GM12878 (cell line): Measurements from ENCODE around the gene ALG5. TPM values are rescaled to one million over a fixed set of nuclear protein-coding genes. Genes with fewer than 3 reads are reported as not detected.

ENCODE experiments used
- ATF2 ChIP-seq: IDR thresholded peaks from 2 replicates; pipeline ENCODE4 v1.6.1; 2012; ENCODE audit warnings: low read length, inconsistent platforms
- BACH1 ChIP-seq: fragments of 450-650 bp; IDR thresholded peaks from 2 replicates; pipeline ENCODE4 v1.6.1; 2017; ENCODE audit warnings: mild to moderate bottlenecking, borderline replicate concordance
- EGR1 ChIP-seq, 2 experiments: IDR thresholded peaks; 1 replicate in 1 of 2; 2 replicates in 1 of 2; pipeline ENCODE4 v1.6.1; 2011 to 2012; ENCODE audit warnings: low read depth in 2 of 2, low read length in 2 of 2, borderline replicate concordance in 1 of 2, mild to moderate bottlenecking in 1 of 2, moderate library complexity in 1 of 2
- PRDM15 ChIP-seq: fragments of 450-650 bp; formaldehyde crosslinking; IDR thresholded peaks from 2 replicates; pipeline ENCODE4 v1.4.0; 2020; ENCODE audit warnings: mild to moderate bottlenecking, moderate library complexity
- RUNX3 ChIP-seq: IDR thresholded peaks from 2 replicates; pipeline ENCODE4 v1.6.1; 2012; ENCODE audit warnings: low read length, inconsistent platforms
- ZNF207 ChIP-seq: fragments of 450-650 bp; IDR thresholded peaks from 2 replicates; pipeline ENCODE4 v1.6.1; 2014; ENCODE audit warnings: antibody characterized with exemption, mild to moderate bottlenecking, borderline replicate concordance
- polyA plus RNA-seq, 11 experiments: library from polyadenylated mRNA; depleted of rRNA in 4 of 11; unstranded in 6 of 11; stranded (reverse) in 5 of 11; fragments of >200 nt; fragmentation: Nextera tagmentation in 4 of 11; fragmentation: Illumina TruSeq in 1 of 11; extraction: Ambion mirVana in 4 of 11; extraction: Trizol in 1 of 11; gene quantifications; 1 replicate in 1 of 11; 2 replicates in 10 of 11; pipeline versions ENCODE4 v1.2.1 to v1.2.3, GENCODE V29; 2011 to 2016; ENCODE audit warnings: inconsistent platforms in 2 of 11, missing spikeins in 2 of 11, low read depth in 1 of 11
- total RNA-seq, 4 experiments: library from RNA; depleted of rRNA in 3 of 4; stranded (reverse); fragments of >200 nt in 3 of 4; fragmentation: Illumina TruSeq in 1 of 4; extraction: Trizol in 1 of 4; gene quantifications; 2 replicates each; pipeline versions ENCODE4 v1.2.1 to v1.2.3, GENCODE V29; 2013 to 2021
- TF ChIP-seq, protein P1 (sequence below): fragments of 450-650 bp; formaldehyde crosslinking; IDR thresholded peaks from 2 replicates; pipeline ENCODE4 v1.5.0; 2022; ENCODE audit warnings: mild to moderate bottlenecking, missing genetic modification characterization
- TF ChIP-seq, protein P2 (sequence below): IDR thresholded peaks from 2 replicates; pipeline ENCODE4 v1.6.1; 2012; ENCODE audit warnings: improper control_type of control experiment, low read depth, low read length; ENCODE audit not compliant: insufficient replicate concordance

Gene ALG5
- total and polyA plus RNA-seq, 10 of the 15 experiments (the other 5 are each of a cell fraction or from before 2014, with no cell fraction given): 23.9 to 82.2 (median 42.5) TPM

DNA sequence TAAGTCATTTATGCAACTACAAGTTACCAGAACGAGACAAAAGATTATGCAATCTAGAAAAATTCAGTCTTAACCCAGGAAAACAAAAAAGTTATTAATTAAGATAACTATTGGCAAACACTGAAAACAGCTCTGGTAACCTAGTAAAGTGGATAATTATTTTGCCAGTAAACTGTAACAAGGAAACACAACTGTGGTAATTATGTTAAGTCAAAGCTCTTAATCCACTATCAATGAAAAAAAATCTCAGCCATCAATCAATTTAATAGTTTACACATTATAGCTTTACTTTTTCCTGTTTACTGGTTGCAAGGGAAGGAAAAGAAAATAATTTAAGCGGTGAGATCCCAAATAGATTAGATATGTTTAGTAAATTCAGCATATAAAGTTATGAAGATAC, 12.6 kb upstream of the ALG5 start (continued):
- TF ChIP-seq, protein P1, sequence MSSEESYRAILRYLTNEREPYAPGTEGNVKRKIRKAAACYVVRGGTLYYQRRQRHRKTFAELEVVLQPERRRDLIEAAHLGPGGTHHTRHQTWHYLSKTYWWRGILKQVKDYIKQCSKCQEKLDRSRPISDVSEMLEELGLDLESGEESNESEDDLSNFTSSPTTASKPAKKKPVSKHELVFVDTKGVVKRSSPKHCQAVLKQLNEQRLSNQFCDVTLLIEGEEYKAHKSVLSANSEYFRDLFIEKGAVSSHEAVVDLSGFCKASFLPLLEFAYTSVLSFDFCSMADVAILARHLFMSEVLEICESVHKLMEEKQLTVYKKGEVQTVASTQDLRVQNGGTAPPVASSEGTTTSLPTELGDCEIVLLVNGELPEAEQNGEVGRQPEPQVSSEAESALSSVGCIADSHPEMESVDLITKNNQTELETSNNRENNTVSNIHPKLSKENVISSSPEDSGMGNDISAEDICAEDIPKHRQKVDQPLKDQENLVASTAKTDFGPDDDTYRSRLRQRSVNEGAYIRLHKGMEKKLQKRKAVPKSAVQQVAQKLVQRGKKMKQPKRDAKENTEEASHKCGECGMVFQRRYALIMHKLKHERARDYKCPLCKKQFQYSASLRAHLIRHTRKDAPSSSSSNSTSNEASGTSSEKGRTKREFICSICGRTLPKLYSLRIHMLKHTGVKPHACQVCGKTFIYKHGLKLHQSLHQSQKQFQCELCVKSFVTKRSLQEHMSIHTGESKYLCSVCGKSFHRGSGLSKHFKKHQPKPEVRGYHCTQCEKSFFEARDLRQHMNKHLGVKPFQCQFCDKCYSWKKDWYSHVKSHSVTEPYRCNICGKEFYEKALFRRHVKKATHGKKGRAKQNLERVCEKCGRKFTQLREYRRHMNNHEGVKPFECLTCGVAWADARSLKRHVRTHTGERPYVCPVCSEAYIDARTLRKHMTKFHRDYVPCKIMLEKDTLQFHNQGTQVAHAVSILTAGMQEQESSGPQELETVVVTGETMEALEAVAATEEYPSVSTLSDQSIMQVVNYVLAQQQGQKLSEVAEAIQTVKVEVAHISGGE: no peak
- no peak for TF ChIP-seq ATF2
- no peak for TF ChIP-seq PRDM15 (CRISPR knock-in tag)
- TF ChIP-seq ZNF207: no peak
- TF ChIP-seq, protein P2, sequence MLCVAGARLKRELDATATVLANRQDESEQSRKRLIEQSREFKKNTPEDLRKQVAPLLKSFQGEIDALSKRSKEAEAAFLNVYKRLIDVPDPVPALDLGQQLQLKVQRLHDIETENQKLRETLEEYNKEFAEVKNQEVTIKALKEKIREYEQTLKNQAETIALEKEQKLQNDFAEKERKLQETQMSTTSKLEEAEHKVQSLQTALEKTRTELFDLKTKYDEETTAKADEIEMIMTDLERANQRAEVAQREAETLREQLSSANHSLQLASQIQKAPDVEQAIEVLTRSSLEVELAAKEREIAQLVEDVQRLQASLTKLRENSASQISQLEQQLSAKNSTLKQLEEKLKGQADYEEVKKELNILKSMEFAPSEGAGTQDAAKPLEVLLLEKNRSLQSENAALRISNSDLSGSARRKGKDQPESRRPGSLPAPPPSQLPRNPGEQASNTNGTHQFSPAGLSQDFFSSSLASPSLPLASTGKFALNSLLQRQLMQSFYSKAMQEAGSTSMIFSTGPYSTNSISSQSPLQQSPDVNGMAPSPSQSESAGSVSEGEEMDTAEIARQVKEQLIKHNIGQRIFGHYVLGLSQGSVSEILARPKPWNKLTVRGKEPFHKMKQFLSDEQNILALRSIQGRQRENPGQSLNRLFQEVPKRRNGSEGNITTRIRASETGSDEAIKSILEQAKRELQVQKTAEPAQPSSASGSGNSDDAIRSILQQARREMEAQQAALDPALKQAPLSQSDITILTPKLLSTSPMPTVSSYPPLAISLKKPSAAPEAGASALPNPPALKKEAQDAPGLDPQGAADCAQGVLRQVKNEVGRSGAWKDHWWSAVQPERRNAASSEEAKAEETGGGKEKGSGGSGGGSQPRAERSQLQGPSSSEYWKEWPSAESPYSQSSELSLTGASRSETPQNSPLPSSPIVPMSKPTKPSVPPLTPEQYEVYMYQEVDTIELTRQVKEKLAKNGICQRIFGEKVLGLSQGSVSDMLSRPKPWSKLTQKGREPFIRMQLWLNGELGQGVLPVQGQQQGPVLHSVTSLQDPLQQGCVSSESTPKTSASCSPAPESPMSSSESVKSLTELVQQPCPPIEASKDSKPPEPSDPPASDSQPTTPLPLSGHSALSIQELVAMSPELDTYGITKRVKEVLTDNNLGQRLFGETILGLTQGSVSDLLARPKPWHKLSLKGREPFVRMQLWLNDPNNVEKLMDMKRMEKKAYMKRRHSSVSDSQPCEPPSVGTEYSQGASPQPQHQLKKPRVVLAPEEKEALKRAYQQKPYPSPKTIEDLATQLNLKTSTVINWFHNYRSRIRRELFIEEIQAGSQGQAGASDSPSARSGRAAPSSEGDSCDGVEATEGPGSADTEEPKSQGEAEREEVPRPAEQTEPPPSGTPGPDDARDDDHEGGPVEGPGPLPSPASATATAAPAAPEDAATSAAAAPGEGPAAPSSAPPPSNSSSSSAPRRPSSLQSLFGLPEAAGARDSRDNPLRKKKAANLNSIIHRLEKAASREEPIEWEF: no peak
- TF ChIP-seq EGR1 (IDR thresholded peaks at IDR 0.05; ENCODE audit: borderline replicate concordance in 1 of 2, low read depth in 2 of 2, low read length in 2 of 2): no peak
- TF ChIP-seq BACH1: no peak
- no peak for TF ChIP-seq RUNX3
